Smooth muscle cell (in vitro differentiated cells): ENCODE results near the gene NSRP1. TPM values are rescaled to one million over a fixed set of nuclear protein-coding genes. Genes with fewer than 3 reads are reported as not detected.
"Not testable (repeated sequence)": the region's sequence is repeated elsewhere in the genome, so short reads cannot be mapped to it uniquely, and the experiment has no call there.

ENCODE experiments used
- DNase-seq: peaks from one replicate; lab custom pipeline; 2025; ENCODE audit not compliant: unreplicated experiment; lab: John Stamatoyannopoulos, UW
- H2AFZ ChIP-seq: fragments of 200-600 bp; sonication (generic); 2 replicates; pipeline ENCODE4 v1.6.0; 2016; ENCODE audit warnings: antibody characterized with exemption, low read depth, mild to moderate bottlenecking
- H3F3A ChIP-seq: fragments of 200-600 bp; sonication (generic); 2 replicates; pipeline ENCODE4 v1.6.0; 2017; ENCODE audit warnings: antibody characterized with exemption, low read depth
- H3K27ac ChIP-seq: fragments of 200-600 bp; sonication (generic); 2 replicates; pipeline ENCODE4 v1.5.1; 2016; ENCODE audit warnings: low read depth, mild to moderate bottlenecking
- H3K27me3 ChIP-seq: fragments of 200-600 bp; sonication (generic); 2 replicates; pipeline ENCODE4 v1.6.1; 2016; ENCODE audit warnings: low read depth, mild to moderate bottlenecking
- H3K36me3 ChIP-seq: fragments of 200-600 bp; sonication (generic); 2 replicates; pipeline ENCODE4 v1.5.1; 2016; ENCODE audit warnings: low read depth
- H3K4me1 ChIP-seq: fragments of 200-600 bp; sonication (generic); 2 replicates; pipeline ENCODE4 v1.5.1; 2016; ENCODE audit warnings: low read depth
- H3K4me2 ChIP-seq: fragments of 200-600 bp; sonication (generic); 2 replicates; pipeline ENCODE4 v1.6.0; 2016; ENCODE audit warnings: mild to moderate bottlenecking
- H3K4me3 ChIP-seq: fragments of 200-600 bp; sonication (generic); 2 replicates; pipeline ENCODE4 v1.5.1; 2016; ENCODE audit warnings: mild to moderate bottlenecking
- H3K79me2 ChIP-seq: fragments of 200-600 bp; sonication (generic); 2 replicates; pipeline ENCODE4 v1.6.0; 2016; ENCODE audit warnings: low read depth, mild to moderate bottlenecking
- H3K9ac ChIP-seq: fragments of 200-600 bp; sonication (generic); 2 replicates; pipeline ENCODE4 v1.6.0; 2016; ENCODE audit warnings: low read depth
- H3K9me3 ChIP-seq: fragments of 200-600 bp; sonication (generic); replicated peaks from 2 replicates; pipeline ENCODE4 v1.5.1; 2016; ENCODE audit warnings: low read depth
- H4K20me1 ChIP-seq: fragments of 200-600 bp; sonication (generic); 2 replicates; pipeline ENCODE4 v1.6.0; 2016; ENCODE audit warnings: low read depth
- WGBS: methylation state at CpG from one replicate; pipeline ENCODE4 v1.1.7; 2016; ENCODE audit warnings: low lambda C conversion rate; 5-methylcytosine and 5-hydroxymethylcytosine counted together
- polyA plus RNA-seq: library from polyadenylated mRNA; unstranded; fragments of >200 nt; fragmentation: Nextera tagmentation; extraction: Ambion mirVana; gene quantifications from 2 replicates; pipeline ENCODE4 v1.2.1, GENCODE V29; 2016
- total RNA-seq: library from RNA; depleted of rRNA; stranded (reverse); fragments of >200 nt; gene quantifications from 2 replicates; pipeline ENCODE4 v1.2.3, GENCODE V29; 2014
- TF ChIP-seq, protein P1 (sequence below): fragments of 200-600 bp; sonication (generic); IDR thresholded peaks from 2 replicates; pipeline ENCODE4 v1.5.1; 2017; ENCODE audit warnings: borderline replicate concordance, mild to moderate bottlenecking, antibody characterized with exemption; ENCODE audit not compliant: insufficient read depth, poor library complexity, severe bottlenecking

Gene NSRP1
- total and polyA plus RNA-seq, 2 experiments from 2014 or later: 4.9 to 31.4 TPM

DNA sequence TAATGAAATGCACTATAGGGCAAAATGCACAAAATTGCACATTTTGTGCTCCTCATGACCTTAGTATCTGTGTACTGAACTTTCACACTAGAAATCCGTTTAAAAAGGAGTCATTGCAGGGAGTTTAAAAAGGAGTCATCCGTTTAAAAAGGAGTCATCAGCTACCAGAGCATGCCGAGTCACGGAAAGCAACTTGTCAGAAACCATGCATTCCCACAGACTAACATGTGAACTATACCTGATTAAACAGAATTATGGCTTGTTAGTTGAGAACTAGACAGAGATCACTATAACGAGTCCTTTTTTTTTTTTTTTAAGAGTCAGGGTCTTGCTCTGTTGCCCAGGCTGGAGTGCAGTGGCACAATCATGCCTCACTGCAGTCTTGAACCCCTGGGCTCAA lies 83.0 kb downstream of the NSRP1 start:
- 91% methylated on average over 5 of the region's 5 CpGs for WGBS
- Histone ChIP-seq H3F3A (no peaks in the 10 kb centered on the region), H2AFZ (no peak overlapping the region), H3K27ac (no peak overlapping the region), H3K4me3 (no peak overlapping the region), H3K27me3 (no peaks in the 10 kb centered on the region), H3K4me1 (no peaks in the 10 kb centered on the region), H3K4me2 (no peak overlapping the region), H3K9me3 (no peaks in the 10 kb centered on the region), H3K79me2 (no peaks in the 10 kb centered on the region), H4K20me1 (no peaks in the 10 kb centered on the region), H3K36me3 (no peaks in the 10 kb centered on the region), H3K9ac (no peak overlapping the region)
- no peak for DNase-seq
- TF ChIP-seq, protein P1, sequence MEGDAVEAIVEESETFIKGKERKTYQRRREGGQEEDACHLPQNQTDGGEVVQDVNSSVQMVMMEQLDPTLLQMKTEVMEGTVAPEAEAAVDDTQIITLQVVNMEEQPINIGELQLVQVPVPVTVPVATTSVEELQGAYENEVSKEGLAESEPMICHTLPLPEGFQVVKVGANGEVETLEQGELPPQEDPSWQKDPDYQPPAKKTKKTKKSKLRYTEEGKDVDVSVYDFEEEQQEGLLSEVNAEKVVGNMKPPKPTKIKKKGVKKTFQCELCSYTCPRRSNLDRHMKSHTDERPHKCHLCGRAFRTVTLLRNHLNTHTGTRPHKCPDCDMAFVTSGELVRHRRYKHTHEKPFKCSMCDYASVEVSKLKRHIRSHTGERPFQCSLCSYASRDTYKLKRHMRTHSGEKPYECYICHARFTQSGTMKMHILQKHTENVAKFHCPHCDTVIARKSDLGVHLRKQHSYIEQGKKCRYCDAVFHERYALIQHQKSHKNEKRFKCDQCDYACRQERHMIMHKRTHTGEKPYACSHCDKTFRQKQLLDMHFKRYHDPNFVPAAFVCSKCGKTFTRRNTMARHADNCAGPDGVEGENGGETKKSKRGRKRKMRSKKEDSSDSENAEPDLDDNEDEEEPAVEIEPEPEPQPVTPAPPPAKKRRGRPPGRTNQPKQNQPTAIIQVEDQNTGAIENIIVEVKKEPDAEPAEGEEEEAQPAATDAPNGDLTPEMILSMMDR: no peak

DNA sequence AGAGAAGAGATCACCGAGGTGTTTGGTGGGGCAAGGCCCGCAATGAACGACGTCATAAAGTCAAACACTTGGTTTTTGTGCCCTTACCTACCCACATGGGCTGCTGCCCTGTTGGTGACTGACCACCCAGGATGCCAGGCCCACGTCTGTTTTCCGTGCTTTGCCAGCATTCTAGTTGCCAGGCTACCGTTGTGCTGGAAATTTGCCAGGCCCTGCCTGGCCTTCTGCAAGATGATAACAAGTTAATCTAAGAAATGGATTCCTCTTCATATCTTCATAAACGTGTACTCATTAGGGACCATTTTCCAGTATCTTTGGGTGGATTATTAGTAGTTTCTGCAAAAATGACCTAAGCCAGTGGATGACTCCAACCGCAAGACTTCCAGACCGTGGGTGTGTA lies 83.5 kb downstream of the NSRP1 start:
- Histone ChIP-seq H4K20me1 (no peaks in the 10 kb centered on the region), H3F3A (no peaks in the 10 kb centered on the region)
- TF ChIP-seq, protein P1: no peak

DNA sequence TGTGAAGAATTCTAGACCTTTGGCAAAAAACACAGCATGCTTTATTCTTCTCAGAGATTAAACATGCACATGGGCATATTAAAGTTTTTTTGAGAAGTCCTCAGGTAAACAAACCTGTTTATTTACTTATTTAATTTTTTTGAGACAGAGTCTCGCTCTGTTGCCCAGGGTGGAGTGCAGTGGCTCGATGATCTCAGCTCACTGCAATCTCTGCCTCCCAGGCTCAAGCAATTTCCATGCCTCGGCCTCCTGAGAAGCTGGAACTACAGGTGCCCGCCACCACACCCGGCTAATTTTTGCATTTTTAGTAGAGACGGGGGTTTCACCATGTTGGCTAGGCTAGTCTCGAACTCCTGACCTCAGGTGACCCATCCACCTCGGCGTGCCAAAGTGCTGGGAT lies 84.0 kb downstream of the NSRP1 start:
- H3F3A ChIP-seq, H3K4me2 ChIP-seq, H3K4me3 ChIP-seq, H3K27ac ChIP-seq, H3K9me3 ChIP-seq, DNase-seq, H3K79me2 ChIP-seq, H2AFZ ChIP-seq, H4K20me1 ChIP-seq, H3K36me3 ChIP-seq, H3K9ac ChIP-seq, H3K4me1 ChIP-seq, H3K27me3 ChIP-seq: not testable (repeated sequence)
- WGBS: 75% methylated on average over 9 of the region's 9 CpGs

More for the DNA sequence above, 83.5 kb downstream of the NSRP1 start:
- H3K4me1 ChIP-seq: no peaks in the 10 kb centered on the region
- no peak overlapping the region for H3K9ac ChIP-seq
- 76% methylated on average over 10 of the region's 10 CpGs for WGBS
- H3K4me2 ChIP-seq: no peak overlapping the region
- H3K9me3 ChIP-seq: no peaks in the 10 kb centered on the region
- H3K27me3 ChIP-seq: no peaks in the 10 kb centered on the region
- no peak overlapping the region for H3K4me3 ChIP-seq
- no peaks in the 10 kb centered on the region for H3K79me2 ChIP-seq
- no peak for DNase-seq
- H2AFZ ChIP-seq: no peak overlapping the region
- H3K27ac ChIP-seq: no peak overlapping the region
- no peaks in the 10 kb centered on the region for H3K36me3 ChIP-seq

DNA sequence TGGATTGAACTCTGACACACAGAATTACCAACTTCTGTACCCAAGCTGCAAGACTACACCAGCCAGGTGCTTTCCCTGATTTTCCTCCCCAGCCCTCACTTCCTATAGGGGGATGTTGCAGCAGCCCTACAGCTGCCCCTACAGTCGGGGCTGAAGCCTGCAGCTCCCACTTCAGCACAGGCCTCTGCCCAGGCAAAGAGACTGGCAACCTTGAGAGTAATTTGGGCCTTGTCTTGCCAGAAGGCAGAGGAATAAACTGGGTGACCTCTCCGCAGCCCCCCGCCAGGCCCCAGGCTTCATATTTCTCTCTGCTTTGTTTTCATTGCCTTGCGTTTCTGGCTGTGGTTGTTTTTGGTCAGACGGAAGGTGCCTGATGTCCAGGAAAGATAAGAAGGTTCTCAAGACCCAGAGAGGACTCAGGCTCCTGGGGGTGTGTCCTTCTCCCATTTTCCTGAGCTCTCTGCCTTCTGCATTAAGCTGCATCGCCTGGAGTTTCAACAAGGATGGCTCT lies 86.9 kb downstream of the NSRP1 start:
- no peak for DNase-seq
- Histone ChIP-seq H3K9ac (no peak overlapping the region), H3K4me2 (no peak overlapping the region), H3K27ac (no peak overlapping the region), H3K27me3 (peaks cover 7% of the 10 kb centered on the region), H2AFZ (no peak overlapping the region), H3F3A (no peaks in the 10 kb centered on the region), H3K4me1 (no peaks in the 10 kb centered on the region), H3K79me2 (no peaks in the 10 kb centered on the region), H3K36me3 (no peaks in the 10 kb centered on the region), H3K4me3 (no peak overlapping the region), H4K20me1 (no peaks in the 10 kb centered on the region), H3K9me3 (no peaks in the 10 kb centered on the region)
- 54% methylated on average over 6 of the region's 6 CpGs for WGBS
- TF ChIP-seq, protein P1: no peak
